GM19395 (cell line): ENCODE data around the gene COMMD1.
"Not testable (repeated sequence)": the region's sequence is repeated elsewhere in the genome, so short reads cannot be mapped to it uniquely, and the experiment has no call there.

Experiments
- ATAC-seq: cut with Tn5 transposase; IDR thresholded peaks from one replicate; pipeline ENCODE4 v1.9.1; 2021; ENCODE audit warnings: mild to moderate bottlenecking, moderate library complexity; ENCODE audit not compliant: unreplicated experiment

COMMD1 gene

GRCh38 chr2:61905372-61906185 lies at the start of gene COMMD1:
Gene COMMD1 (plus strand): TSS chr2:61905674. CDS start chr2:61905679, 5 bp downstream.
- peak; percentile 99 for ATAC-seq

- no peak for ATAC-seq
These were observed 48.2 kb upstream of the COMMD1 start for GRCh38 chr2:61857224-61857623.

- no peak for ATAC-seq
These were observed 43.4 kb upstream of the COMMD1 start for GRCh38 chr2:61862085-61862484.

DNA sequence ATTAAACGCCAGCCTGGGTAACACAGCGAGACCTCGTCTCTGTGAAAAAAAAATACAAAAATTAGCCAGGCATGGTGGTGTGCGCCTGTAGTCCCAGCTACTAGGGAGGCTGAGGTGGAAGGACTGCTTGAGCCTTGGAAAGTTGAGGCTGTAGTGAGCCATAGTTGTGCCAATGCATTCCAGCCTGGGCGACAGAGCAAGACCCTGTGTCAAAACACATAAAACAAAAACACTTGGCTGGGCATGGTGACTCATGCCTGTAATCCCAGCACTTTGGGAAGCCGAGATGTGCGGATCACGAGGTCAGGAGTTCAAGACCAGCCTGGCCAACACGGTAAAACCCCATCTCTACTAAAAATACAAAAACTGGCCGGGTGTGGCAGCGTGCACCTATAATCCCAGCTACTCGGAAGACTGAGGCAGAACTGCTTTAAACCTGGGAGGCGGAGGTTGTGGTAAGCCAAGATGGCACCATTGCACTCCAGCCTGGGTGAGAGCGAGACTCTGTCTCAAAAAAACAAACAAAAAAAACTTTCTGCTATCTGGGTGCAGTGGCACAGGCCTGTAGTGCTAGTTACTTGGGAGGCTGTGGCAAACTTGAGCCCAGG lies 38.9 kb upstream of the COMMD1 start:
- not testable (repeated sequence) for ATAC-seq

GRCh38 chr2:61876400-61876799 lies 29.1 kb upstream of the COMMD1 start:
- ATAC-seq, result no peak

- ATAC-seq, result no peak
These were observed 27.8 kb upstream of the COMMD1 start for GRCh38 chr2:61877571-61878245.

DNA sequence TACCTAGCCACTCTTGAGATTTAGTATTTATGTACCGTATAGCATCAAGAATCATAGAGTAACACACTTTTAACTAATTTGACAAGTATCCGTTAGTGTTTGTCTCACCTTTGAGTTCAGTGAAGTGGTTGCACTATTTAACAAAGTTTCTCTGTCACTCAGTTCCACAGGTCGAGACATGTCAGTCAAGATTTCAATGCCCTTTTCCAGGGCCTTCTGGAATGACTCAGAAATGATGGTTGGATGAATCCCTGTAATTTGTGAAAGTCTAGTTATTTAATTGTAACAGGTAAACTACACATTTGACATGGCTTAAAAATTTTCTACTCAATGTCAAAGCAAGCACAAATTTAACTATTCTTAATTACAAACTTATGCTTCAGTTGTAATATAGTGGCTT lies 26.7 kb upstream of the COMMD1 start:
- ATAC-seq, result no peak

- ATAC-seq, result not testable (repeated sequence)
These were observed 26.1 kb upstream of the COMMD1 start for GRCh38 chr2:61879351-61879750.

- ATAC-seq, result no peak
These were observed 22.6 kb upstream of the COMMD1 start for GRCh38 chr2:61882850-61883249.

DNA sequence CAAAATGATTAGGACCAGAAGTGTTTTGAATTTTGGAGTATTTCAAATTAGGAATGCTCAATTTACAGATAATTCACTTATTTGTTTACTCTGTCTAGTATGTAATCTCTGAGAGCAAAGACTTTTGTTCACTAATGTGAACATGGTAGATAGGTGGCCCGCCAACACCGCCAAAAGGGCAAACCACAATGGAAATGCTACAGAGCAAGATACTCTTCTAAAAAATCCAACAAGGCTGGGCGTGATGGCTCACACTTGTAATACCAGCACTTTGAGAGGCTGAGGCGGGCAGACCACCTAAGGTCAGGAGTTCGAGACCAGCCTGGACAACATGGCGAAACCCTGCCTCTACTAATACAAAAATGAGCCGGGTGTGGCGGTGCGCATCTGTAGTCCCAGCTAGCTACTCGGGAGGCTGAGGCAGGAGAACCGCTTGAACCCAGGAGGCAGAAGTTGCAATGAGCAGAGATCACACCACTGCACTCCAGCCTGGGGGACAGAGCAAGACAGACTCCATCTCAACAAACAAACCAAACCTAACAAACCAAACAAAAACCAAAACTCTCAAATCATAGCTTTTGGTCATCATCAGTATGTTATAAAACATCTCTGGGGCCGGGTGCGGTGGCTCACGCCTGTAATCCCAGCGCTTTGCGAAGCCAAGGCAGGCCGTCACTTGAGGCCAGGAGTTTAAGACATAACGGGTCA lies 19.4 kb upstream of the COMMD1 start:
- ATAC-seq, result no peak

- ATAC-seq, result no peak
These were observed 17.7 kb upstream of the COMMD1 start for GRCh38 chr2:61887717-61888266.

DNA sequence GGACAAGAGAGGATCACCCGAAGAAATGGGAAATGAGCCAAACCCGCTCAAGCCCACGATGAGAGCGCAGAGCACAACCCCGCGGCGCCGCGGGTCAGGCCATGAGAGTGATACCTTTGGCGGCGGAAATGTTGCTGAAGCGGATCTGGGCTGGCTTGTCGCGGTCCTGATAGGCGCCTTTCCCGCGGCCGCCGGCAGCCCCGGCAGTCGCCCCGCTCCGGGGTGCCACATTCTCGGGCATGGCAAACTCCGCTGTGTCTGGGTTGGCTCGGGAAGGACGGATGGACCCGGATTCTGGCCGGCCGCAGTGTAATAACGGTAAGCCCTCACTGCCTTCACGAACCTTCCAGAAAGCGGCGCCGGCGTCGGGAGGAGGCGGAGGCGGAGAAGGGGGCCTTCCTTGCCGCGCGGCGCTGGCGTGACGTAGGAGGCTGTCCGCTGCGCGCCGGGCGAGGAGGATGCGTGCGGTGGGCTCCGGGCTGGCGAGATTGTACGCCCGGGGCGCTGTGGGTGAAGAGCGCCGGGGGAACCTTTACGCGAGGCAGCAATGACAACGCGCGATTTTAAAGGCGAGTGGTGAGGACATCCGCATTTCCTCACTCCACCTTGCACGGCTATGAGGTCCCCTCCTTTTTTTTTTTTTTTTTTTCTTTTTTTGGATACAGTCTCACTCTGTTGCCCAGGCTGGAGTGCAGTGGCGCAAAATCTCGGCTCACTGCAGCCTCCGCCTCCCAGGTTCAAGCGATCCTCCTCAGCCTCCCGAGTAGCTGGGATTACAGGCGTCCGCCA lies 17.0 kb upstream of the COMMD1 start, which contains the start of gene CCT4:
Gene CCT4, minus strand, starts transcription at position 390 of the 789 bp plus-strand sequence. Its CDS starts 149 bp downstream, at position 241.
- peak; percentile 82 for ATAC-seq

GRCh38 chr2:61898810-61899209 lies 6.7 kb upstream of the COMMD1 start:
- ATAC-seq, result no peak

GRCh38 chr2:61900281-61900680 lies 5.2 kb upstream of the COMMD1 start:
- no peak for ATAC-seq

DNA sequence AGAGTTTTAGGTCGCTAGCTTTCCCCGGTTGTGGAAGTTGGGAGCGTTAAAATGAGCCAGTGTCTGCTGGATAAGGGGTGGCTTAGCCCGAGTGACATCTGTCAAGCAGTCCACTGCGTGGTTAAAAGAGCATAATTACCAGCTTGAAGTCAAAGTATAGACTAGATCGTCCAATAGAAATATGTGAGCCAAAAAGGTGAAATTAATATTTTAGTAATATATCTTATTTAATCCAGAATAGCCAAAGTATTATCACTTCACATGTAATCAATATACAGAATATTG lies 654 bp downstream of the COMMD1 start:
- no peak for ATAC-seq

GRCh38 chr2:61909116-61909515 lies 3.6 kb downstream of the COMMD1 start:
- no peak for ATAC-seq

DNA sequence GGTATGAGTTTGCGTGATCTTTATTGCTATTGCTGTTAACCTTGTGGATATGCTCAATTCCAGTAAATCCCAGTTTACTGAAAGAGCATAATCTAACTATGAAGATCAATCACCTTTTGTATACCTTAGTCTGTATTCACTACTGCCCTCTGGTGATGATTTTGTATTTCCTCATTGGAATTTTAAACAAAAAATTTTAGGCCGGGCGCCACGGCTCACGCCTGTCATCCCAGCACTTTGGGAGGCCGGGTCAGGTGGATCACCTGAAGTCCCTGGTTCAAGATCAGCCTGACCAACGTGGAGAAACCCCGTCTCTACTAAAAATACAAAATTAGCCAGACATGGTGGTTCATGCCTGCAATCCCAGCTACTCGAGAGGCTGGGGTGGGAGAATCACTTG lies 5.1 kb downstream of the COMMD1 start:
- no peak for ATAC-seq

- no peak for ATAC-seq
These were observed 6.0 kb downstream of the COMMD1 start for GRCh38 chr2:61911510-61911909.

DNA sequence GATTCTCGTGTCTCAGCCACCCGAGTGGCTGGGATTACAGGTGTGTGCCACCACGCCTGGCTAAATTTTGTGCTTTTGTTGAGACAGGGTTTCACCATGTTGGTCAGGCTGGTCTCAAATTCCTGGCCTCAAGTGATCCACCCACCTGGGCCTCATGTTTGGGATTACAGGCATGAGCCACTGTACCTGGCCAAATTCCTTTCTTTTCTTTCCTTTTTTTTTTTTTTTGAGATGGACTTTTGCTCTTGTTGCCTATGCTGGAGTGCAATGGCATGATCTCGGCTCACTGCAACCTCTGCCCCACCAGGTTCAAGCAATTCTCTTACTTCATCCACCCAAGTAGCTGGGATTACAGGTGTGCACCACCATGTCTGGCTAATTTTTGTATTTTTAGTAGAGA lies 9.3 kb downstream of the COMMD1 start:
- not testable (repeated sequence) for ATAC-seq

GRCh38 chr2:61920548-61920947 lies 15.1 kb downstream of the COMMD1 start:
- no peak for ATAC-seq
